GM18508 (cell line): Measurements from ENCODE around the gene PLRG1.

Source experiments
- ATAC-seq: cut with Tn5 transposase; IDR thresholded peaks from one replicate; pipeline ENCODE4 v1.9.1; 2021; ENCODE audit warnings: moderate number of reproducible peaks; ENCODE audit not compliant: insufficient read depth, unreplicated experiment

Gene PLRG1

DNA sequence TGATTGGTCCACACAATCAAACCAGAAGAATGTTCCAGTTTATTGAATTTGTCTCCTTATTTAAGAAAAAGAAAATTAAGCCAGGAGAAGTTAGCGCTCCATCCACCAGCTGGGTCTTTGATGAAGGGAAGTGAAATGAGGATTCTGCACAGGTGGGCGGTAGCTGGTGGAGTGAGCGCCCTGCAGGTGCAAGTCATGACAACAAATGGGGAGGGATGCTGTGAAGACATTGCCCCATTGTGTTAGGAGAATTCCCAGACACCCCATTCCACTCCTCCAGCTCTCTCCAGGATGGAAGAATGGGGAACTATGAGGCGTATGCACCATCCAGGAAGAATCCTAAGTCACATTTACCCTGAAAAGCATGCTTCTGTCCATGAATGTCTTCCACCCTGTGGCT, 22.9 kb downstream of the PLRG1 start:
- no peak for ATAC-seq

DNA sequence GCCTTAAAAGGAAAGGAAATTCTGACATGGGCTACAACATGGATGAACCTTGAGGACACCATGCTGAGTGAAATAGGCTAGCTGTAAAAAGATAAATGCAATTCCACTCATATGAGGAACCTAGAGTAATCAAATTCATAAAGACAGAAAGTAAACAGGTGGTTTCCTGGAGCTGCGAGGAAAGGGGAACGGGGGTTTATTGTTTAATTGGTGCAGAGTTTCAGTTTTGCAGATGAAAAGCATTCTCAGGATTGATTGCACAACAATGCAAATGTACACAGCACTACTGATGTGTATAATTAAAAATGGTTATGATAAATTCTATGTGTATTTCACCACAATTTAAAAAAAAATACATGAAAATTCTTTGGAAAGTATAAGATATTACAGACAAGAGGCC, 24.0 kb downstream of the PLRG1 start:
- no peak for ATAC-seq

DNA sequence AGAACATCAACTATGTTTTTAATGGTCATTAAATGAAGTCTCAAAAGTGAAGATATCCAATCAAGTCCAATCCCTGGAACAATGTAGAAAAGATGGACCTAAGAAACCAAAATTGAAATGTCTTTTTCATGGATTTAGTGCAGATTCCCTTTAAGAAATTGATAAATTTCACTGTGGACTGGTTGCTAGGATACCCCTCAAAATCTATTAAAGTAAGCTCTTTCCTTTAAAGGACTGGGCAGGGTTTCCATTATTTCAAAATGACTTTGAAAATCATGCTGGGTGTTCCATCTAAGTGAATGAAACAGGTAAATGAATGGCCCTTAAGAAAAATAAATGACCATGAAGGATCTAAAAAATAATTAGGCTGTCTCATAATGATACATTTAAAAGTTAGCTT, 28.6 kb downstream of the PLRG1 start:
- ATAC-seq, result no peak

DNA sequence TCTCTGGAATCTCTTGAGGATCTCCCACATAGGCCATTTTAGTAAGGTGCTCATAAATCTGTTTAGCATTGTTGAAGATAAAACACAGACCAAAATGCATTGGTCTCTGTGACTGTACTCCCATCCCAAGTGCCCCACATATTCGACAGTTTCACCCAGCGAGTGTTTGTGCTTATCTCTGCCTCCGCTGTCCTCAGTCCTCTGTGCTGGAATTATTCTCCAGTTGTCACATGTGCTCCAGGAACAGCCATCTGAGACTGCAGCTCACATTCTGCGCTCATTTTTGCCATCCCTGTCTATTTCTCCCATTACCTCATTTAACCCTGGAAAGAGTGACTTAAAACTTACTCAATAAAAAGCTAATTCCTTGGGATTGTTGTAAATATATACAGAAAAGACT, 31.0 kb downstream of the PLRG1 start:
- no peak for ATAC-seq

DNA sequence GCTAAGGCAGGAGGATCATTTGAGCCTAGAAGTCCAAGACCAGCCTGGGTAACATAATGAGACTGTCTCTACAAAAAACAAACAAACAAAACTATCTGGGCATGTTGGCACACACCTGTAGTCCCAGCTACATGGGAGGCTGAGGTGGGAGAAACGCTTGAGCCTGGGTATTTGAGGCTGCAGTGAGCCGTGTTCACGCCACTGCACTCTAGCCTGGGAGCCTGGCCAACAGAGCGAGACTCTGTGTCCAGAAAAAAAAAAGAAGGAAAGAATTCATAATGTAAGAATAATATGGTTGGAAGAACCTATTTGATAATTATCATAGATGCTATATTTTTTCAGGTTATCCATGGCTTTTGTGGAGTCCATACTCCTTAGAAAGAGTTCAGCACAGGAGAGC, 32.6 kb downstream of the PLRG1 start:
- ATAC-seq, result no peak

DNA sequence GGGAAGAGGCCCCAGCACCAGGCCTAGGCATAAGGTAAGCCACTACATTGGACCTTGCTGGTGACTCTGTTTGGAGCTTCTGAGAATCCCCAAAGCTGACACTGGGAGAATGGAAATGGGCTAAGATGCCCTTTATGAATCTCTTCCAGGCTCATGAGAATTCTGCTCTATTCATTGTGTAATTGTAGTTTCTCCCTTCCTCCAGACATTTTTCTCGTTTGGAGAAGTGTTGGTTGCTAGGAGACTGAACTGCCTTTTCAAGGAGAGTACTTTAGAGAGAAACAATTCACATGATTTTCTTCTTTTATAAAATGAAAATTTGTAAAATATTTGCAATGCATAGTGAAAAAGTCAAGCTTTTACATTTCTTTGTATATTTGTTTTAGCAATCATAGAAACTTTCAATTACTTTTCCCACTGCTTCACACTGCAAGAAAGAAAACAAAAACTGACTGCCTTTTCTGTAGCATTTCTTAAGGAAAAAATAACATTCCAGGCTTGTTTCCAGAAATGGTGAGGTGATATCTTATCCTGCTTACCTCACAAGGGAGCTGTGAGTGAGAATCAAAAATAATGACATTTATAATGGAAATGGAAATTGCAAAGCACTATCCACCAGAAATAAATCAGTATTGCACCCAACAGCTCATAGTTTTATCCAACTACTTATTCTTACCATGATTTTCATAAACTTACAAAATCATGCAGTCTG, 33.7 kb downstream of the PLRG1 start:
- no peak for ATAC-seq

DNA sequence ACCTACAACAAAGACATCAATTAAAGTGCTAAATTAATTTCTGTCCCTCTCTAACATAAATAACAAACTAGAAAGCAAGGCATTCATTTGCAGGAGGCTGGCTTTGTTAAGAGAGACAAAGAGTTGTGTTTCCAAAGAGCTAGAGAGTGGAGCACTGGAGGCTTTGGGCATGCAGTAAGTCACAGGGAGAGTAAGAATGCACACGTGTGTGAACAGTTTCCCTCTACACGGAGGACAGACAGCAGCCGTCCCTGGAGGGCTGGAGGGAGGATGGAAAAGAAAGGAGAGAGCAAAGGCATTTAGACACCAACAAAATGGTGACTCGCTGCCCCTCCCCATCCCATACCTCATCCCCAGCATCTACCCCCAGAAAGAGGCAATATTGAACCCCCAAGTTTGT, 38.2 kb downstream of the PLRG1 start:
- ATAC-seq, result no peak

DNA sequence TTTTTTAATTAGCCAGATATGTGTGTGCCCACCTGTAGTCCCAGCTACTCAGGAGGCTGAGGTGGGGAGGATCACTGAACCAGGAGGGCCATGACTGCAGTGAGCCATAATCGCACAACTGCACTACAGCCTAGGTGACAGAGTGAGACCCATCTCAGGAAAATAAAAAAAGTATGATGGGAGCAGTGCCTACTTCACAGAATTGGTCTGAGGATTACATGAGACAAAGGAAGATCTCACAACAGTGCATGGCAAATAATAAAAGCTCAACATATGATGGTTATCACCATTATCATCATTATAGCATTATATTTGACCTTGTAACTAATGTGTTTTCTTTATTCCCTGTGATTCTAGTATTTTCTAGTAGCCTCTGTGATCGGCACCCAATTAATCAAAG, 38.7 kb downstream of the PLRG1 start:
- ATAC-seq, result no peak

DNA sequence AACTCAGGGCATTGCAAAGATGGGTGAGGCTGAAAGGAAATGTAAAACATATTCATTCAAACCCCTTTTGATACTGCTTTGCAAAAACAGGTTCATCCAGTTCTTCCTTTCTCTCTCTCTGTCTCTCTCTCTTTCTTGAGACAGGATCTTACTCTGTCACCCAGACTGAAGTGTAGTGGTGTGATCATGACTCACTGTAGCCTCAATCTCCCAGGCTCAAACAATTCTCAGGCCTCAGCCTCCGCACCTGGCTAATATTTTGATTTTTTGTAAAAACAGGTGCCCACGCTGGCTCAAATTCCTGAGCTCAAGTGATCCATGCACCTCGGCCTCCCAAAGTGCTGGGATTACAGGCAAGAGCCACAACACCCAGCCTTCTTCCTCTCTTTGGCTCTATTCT, 43.0 kb downstream of the PLRG1 start:
- ATAC-seq, result no peak

DNA sequence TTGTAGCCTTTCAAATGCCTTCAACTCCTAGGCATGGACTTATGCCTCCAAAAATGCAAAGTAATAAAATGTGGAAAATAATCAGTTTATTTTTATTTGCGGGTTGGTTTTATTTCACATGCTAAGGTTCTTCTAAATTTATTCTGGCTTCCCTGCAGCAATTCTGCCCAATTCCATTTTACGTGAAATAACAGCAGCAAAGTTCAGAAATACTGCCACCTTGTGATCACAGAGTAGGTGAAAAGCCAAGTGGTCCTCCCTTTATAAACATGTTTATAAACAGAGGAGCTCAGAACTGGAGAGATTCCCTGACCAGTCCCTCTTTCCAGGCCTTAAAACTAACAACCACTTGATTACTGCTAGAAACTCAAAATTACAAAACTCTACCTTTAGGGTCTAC, 43.9 kb downstream of the PLRG1 start:
- no peak for ATAC-seq

DNA sequence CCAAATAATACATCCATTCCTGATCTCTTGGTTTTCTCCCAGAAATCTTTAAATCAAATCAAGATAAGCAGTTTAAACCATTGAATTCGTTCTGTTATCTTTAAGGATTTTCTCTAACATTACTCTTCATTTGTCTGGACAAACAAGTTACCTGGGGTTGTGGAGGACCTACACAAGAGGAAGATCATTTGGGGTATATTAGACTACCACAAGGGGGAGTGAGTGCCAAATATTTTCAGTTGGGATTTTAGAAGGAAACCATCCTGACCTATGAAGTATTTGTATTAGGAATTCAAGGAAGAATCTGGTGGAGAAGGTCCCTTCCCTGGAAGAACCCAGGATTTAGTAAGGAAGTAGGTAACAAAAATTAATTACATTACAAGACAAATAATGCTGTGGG, 46.6 kb downstream of the PLRG1 start:
- ATAC-seq, result no peak

DNA sequence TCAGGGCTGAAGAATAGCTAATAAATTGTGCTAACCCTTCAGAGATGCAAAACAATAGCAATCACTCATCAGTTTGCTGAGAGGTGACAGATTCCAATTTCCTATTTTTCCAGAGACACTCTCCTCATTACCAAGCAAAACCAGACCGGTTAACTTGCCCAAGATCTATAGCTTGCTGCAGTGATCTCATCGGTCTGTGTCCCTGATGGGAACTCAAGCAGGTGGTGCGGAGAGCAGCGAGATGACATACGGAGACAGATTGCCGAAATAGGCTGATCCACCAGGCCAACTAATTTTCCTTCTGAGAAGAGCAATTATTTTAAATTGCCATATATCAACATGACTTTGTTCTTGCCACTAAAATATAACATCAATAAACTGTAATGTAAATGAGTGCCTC, 48.1 kb downstream of the PLRG1 start:
- no peak for ATAC-seq

DNA sequence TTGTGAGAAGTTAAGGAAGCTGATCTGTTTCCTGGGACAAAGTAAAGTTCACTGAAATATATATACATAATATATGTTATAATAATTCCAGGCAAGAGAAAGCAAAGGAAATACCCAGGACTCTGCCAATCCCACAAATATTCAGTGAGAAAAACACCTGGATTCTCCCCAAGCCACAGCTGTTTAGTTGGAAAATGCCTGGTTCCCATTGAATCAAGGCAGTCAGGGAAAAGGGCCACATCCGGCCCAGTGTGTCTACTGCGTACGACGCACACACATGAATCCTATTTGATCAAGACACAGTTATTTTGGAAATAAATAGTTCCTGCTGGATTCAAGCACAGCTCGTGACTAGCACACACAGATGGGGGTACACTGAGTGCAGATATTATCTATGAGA, 52.3 kb downstream of the PLRG1 start:
- ATAC-seq, result no peak

DNA sequence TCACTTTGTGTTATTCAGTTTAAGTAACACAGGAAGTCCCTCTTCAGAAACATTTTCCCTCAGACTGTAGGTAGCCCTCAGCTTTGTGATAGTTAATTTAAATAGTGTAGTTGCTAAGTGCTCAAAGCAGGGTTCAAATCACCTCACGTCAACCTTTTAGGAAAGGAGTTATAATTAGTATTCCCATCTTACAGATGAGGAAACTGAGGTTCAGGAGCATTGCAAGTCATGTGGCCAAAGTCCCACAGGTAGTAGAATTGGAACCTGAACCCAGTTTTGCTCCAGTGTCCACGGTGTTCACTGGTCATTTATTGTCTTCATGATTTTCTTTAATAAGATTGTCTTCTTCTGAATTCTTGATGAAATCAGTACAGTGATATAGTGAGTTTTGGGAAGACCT, 54.3 kb downstream of the PLRG1 start:
- ATAC-seq, result no peak

DNA sequence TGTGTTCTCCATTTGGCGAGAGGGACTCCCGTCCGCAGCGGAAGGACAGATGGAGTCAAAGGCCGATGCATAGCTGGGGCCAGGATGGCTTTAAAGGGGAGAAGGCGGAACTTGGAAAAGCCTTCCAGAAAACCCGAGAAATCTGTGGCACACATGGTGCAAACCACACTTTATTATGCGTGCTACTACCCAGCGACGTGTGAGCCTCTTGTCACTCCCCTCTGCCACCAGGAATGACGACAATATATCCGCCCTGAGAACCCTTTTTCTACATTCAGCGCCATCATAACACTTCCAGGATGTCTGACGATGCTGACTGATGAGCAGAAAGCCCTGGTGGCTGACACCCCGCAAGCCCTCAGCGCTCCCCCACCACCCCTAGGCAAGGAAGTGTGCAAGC, 57.9 kb downstream of the PLRG1 start:
- no peak for ATAC-seq

DNA sequence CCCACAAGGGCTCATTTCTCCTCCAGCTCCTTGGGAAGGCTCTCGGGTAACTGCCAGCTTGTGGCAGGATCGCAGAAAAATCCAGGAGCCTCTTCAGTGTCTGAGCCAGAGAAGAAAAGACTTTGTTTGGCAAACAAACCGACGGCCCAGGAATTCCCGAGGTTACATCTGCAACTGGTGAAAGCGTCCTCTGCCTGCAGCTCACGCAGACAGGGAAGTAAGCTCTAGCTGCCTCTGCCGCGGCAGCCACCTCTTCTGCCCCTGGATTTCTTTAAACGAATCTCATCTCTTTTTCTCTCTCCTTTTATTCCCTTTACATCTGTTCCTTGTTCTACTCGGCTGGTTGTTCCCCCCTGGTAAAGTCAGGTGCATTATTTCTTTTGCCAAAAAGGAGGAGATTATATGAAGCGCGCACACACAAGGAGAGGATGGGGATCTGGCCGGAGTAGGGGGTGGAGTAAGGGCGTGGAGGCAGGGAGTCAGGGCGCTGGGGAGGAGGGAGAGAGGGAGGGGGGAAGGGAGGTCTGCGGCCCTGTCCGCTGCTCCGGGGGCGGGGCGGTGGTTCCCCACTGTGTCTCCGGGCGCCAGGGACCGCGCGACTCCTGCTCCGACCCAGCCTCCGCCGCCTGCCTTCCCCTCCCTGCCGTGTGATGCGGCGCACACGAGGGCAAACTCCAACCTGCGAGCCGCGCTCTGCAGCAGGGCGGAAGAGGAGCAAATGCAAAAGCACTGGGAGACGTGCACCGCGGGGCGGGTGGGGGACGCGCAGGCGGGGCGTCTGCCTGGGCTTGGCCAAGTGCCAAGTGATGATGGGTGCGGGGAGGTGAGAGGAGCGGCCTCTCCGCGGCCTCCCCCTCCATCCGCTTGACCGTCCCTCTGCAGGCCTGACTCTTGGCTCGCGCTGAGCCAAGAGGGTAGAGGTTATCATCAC, 58.6 kb downstream of the PLRG1 start, which contains the start of gene DCHS2:
Gene DCHS2, minus strand, starts transcription at position 459 of the 931 bp plus-strand sequence. Its CDS starts 444 bp downstream, at position 15.
- ATAC-seq, result peak; percentile 22

DNA sequence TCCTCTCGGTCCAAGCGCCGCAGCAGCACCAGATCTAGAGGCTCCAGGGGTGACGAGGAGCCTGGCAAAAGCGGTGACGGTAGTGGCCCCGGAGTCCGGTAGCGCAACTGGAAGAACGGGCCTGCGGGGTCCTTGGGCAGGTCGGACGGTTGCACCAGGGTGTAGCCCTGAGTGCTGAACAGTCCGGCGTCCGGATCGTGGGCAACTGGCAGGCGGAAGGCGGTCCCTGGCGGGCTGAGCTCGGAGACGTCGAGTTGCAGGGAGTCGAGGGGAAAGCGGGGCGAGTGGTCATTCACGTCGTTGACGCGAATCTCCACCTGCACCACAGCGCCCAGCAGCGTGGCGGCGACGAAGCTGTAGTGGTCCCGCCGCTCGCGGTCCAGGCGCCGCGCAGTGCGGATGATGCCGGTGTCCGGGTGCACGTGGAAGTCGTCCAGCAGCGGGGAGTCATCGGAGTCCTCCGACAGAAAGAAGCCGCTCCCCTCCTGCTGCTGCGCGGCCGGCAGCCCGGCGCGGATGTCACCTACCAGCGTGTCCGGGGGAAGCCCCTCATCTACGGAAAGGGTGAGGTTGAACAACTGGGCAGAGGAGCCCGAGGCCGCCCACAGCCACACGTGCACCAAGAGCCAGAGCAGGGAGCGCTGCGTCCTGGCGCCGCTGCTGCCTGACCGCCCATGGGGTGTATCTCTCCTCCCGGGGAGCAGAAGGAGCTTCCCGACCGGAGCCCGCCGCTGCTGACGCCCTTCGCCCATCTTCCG, 59.4 kb downstream of the PLRG1 start:
- ATAC-seq, result peak; percentile 51

DNA sequence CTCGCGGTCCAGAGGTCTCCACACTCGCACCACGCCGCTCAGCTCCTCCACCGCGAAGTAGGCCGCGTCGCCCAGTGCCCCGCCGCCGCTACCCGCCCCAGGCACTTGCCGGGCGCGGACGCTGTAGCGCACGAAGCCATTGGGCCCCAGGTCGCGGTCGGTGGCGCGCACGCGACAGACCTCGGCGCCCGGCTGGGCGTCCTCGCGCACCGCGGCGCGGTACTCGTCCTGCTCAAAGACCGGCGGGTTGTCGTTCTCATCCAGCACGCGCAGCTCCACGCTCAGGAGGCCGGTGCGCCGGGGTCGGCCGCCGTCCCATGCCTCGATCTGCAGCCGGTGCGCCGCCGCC, 60.0 kb downstream of the PLRG1 start:
- no peak for ATAC-seq

DNA sequence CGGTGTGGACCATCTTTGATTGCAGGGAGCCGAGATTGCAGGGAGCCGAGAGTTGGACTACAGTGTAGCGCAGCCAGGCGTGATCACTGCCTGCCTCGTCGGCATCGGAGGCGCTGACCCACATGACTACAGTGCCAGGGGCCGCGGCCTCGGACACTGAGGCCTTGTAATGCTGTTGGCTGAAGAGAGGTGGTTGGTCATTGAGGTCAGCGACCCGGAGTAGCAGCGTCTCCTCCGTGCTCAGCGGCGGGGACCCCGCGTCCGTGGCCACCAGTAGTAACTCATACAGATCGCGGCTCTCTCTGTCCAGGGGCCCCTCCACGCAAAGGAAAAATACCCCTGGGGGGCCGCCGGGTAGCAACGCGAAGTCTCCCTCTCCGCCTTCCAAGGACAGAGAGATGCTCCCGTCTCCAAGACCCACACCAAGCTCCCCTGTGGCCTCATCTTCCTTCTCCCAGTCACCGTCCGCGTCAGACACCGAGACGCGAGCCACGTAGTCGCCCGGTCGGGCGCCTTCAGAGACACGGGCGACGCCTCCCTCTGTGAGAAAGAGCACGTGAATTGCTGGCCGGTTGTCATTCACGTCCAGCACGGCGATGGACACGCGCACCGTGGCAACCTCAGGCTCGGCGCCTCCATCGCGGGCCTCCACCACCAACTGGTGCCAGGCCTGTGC, 60.5 kb downstream of the PLRG1 start:
- ATAC-seq, result no peak

DNA sequence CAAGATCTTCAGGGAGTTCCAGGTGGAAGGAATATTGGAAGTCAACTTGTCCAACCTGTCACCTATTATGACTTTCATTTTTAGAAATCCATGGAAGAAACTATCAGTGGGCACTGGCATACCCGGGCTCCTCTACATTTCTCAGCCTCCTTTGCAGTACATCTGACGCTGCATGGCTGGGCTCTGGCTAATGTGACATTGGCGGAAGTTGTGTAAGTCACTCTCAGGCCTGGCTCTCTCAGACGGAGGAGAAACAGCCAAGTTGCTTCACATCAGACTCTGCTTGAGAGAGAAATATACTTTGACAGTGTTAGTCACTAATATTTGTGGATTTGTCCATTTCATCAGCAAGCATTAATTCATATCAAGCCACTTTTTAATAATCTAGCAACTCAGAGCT, 63.1 kb downstream of the PLRG1 start:
- no peak for ATAC-seq
